Upper lobe of left lung (tissue), 6 donors: ENCODE data around the gene KLF15. TPM values are rescaled to one million over a fixed set of nuclear protein-coding genes. Genes with fewer than 3 reads are reported as not detected.

Experiments used
- ATAC-seq, 2 donors: fragments of 200-7000 bp; cut with Tn5 transposase; one replicate each; pipeline ENCODE4 v1.9.1; 2022; ENCODE audit warnings: mild to moderate bottlenecking in 2 of 2, moderate library complexity in 2 of 2; ENCODE audit not compliant: low FRiP score in 2 of 2
- DNase-seq, 2 donors: peaks; one replicate each; pipeline ENCODE4 v3.0.0-alpha.2; 2019 to 2020
- H3K27ac ChIP-seq, 4 donors: fragments of 200-600 bp; sonication (generic); one replicate each; pipeline ENCODE4 v1.5.1; 2016 to 2019
- H3K27me3 ChIP-seq, 4 donors: fragments of 200-600 bp; sonication (generic); one replicate each; pipeline ENCODE4 v1.5.1; 2017 to 2019
- H3K36me3 ChIP-seq, 4 donors: fragments of 200-600 bp; sonication (generic); one replicate each; pipeline ENCODE4 v1.5.1; 2016 to 2019
- H3K4me1 ChIP-seq, 4 donors: fragments of 200-600 bp; sonication (generic); one replicate each; pipeline ENCODE4 v1.5.1; 2018 to 2019
- H3K4me3 ChIP-seq, 4 donors: fragments of 200-600 bp; sonication (generic); one replicate each; pipeline ENCODE4 v1.5.1; 2017 to 2019; ENCODE audit warnings: mild to moderate bottlenecking in 2 of 4, moderate library complexity in 1 of 4
- H3K9me3 ChIP-seq, 4 donors: fragments of 200-600 bp; sonication (generic); one replicate each; pipeline ENCODE4 v1.5.1; 2018 to 2019
- EP300 ChIP-seq, 4 donors: sonication (generic); formaldehyde crosslinking; IDR thresholded peaks; one replicate each; pipeline ENCODE4 v1.5.1; 2017; ENCODE audit warnings: antibody characterized with exemption in 4 of 4, control low read depth in 2 of 4
- POLR2A ChIP-seq, 4 donors: fragments of 450-650 bp; IDR thresholded peaks; one replicate each; pipeline ENCODE4 v1.5.1; 2016 to 2017; ENCODE audit warnings: antibody characterized with exemption in 4 of 4, mild to moderate bottlenecking in 2 of 4
- POLR2AphosphoS5 ChIP-seq, 2 donors: sonication (generic); formaldehyde crosslinking; IDR thresholded peaks; one replicate each; pipeline ENCODE4 v1.5.1; 2017; ENCODE audit warnings: antibody characterized with exemption in 2 of 2
- WGBS, 2 donors: methylation state at CpG; one replicate each; pipeline ENCODE4 v1.1.5; 2017 to 2018; 5-methylcytosine and 5-hydroxymethylcytosine counted together
- total RNA-seq, 6 donors: library from RNA; depleted of rRNA in 4 of 6; stranded (reverse); fragments of >200 nt in 4 of 6; gene quantifications; one replicate each; pipeline versions ENCODE4 v1.1.0 to v1.2.1, GENCODE V29; 2016 to 2021
- TF ChIP-seq, protein P1 (sequence below), 6 experiments: fragments of 450-650 bp in 4 of 6; fragments of 200-600 bp in 2 of 6; sonication (generic) in 2 of 6; IDR thresholded peaks; one replicate each; pipeline ENCODE4 v1.5.1; 2016 to 2019; ENCODE audit warnings: antibody characterized with exemption in 6 of 6
- donor health status: DM: no; HTN: no; CAD: no; lungs with moderate emphysema.
- donor health status: DM: no; HTN: yes; CAD: no; lungs with severe emphysema.

Gene KLF15
- total RNA-seq, 6 donors from 2014 or later = 21.6 to 52.4 (median 38.3) TPM

- peaks cover 2 to 14% (median 9%) of the 10 kb centered on the region in 4 donors for H3K4me1 ChIP-seq
- no peaks in the 10 kb centered on the region for H3K27me3 ChIP-seq
- no peak for DNase-seq
- WGBS, 2 donors = 89 to 100% methylated on average over 1 to 7 of the region's 7 CpGs
- H3K27ac ChIP-seq = no peak overlapping the region
- no peaks in the 10 kb centered on the region for H3K9me3 ChIP-seq
- no peak overlapping the region for H3K4me3 ChIP-seq
- TF ChIP-seq POLR2A (IDR thresholded peaks at IDR 0.05) = no peak
- no peak for TF ChIP-seq EP300 (IDR thresholded peaks at IDR 0.05)
- TF ChIP-seq POLR2AphosphoS5 (IDR thresholded peaks at IDR 0.05) = no peak
- TF ChIP-seq, protein P1, sequence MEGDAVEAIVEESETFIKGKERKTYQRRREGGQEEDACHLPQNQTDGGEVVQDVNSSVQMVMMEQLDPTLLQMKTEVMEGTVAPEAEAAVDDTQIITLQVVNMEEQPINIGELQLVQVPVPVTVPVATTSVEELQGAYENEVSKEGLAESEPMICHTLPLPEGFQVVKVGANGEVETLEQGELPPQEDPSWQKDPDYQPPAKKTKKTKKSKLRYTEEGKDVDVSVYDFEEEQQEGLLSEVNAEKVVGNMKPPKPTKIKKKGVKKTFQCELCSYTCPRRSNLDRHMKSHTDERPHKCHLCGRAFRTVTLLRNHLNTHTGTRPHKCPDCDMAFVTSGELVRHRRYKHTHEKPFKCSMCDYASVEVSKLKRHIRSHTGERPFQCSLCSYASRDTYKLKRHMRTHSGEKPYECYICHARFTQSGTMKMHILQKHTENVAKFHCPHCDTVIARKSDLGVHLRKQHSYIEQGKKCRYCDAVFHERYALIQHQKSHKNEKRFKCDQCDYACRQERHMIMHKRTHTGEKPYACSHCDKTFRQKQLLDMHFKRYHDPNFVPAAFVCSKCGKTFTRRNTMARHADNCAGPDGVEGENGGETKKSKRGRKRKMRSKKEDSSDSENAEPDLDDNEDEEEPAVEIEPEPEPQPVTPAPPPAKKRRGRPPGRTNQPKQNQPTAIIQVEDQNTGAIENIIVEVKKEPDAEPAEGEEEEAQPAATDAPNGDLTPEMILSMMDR (IDR thresholded peaks at IDR 0.05) = no peak
- ATAC-seq = no peak
- no peaks in the 10 kb centered on the region for H3K36me3 ChIP-seq
These were observed 13.4 kb upstream of the KLF15 start for GRCh38 chr3:126370606-126371005.

GRCh38 chr3:126370055-126370454 is 12.8 kb upstream of the KLF15 start:
- Histone ChIP-seq H3K4me1 (peaks cover 2 to 14% (median 9%) of the 10 kb centered on the region in 4 donors), H3K4me3 (no peak overlapping the region), H3K27ac (no peak overlapping the region), H3K27me3 (no peaks in the 10 kb centered on the region), H3K36me3 (no peaks in the 10 kb centered on the region), H3K9me3 (no peaks in the 10 kb centered on the region)
- WGBS, 2 donors = 66 to 69% methylated on average over 2 to 4 of the region's 4 CpGs
- DNase-seq (no peak), ATAC-seq (no peak)
- TF ChIP-seq EP300 (IDR thresholded peaks at IDR 0.05) (no peak), POLR2A (IDR thresholded peaks at IDR 0.05) (no peak), POLR2AphosphoS5 (IDR thresholded peaks at IDR 0.05) (no peak)
- TF ChIP-seq, protein P1 (IDR thresholded peaks at IDR 0.05) = no peak

- no peak for ATAC-seq
- TF ChIP-seq, protein P1 (IDR thresholded peaks at IDR 0.05) = no peak
- TF ChIP-seq POLR2A (IDR thresholded peaks at IDR 0.05) (no peak), POLR2AphosphoS5 (IDR thresholded peaks at IDR 0.05) (no peak), EP300 (IDR thresholded peaks at IDR 0.05) (no peak)
These were observed 12.3 kb upstream of the KLF15 start for GRCh38 chr3:126369490-126369889.

GRCh38 chr3:126367316-126367805 is 10.2 kb upstream of the KLF15 start:
- WGBS, 2 donors = 92 to 94% methylated on average over 6 of the region's 6 CpGs
- H3K4me1 ChIP-seq = no peaks in the 10 kb centered on the region
- TF ChIP-seq POLR2AphosphoS5 (IDR thresholded peaks at IDR 0.05) = no peak
- no peak for TF ChIP-seq POLR2A (IDR thresholded peaks at IDR 0.05)
- TF ChIP-seq, protein P1 (IDR thresholded peaks at IDR 0.05) = no peak
- TF ChIP-seq EP300 (IDR thresholded peaks at IDR 0.05) = no peak
- no peak overlapping the region for H3K4me3 ChIP-seq
- peak in 1 of 2 donors; percentile 16 for DNase-seq
- ATAC-seq = no peak
- no peaks in the 10 kb centered on the region for H3K36me3 ChIP-seq
- H3K27ac ChIP-seq = no peak overlapping the region
- no peaks in the 10 kb centered on the region for H3K27me3 ChIP-seq
- no peaks in the 10 kb centered on the region for H3K9me3 ChIP-seq

More at GRCh38 chr3:126369490-126369889, 12.3 kb upstream of the KLF15 start:
- no peak for DNase-seq
- Histone ChIP-seq H3K27me3 (no peaks in the 10 kb centered on the region), H3K4me3 (no peak overlapping the region), H3K36me3 (no peaks in the 10 kb centered on the region), H3K27ac (no peak overlapping the region), H3K9me3 (no peaks in the 10 kb centered on the region), H3K4me1 (peaks cover 2 to 12% (median 6%) of the 10 kb centered on the region in 4 donors)
- WGBS, 2 donors = 93 to 100% methylated on average over 2 of the region's 2 CpGs
